HG03097 (cell line): ENCODE data around the gene ISX.

Experiments used
- ATAC-seq: cut with Tn5 transposase; IDR thresholded peaks from one replicate; pipeline ENCODE4 v1.9.1; 2021; ENCODE audit not compliant: unreplicated experiment, low FRiP score

The ISX gene

GRCh38 chr22:35051013-35051535 is 14.9 kb upstream of the ISX start:
- ATAC-seq = no peak

DNA sequence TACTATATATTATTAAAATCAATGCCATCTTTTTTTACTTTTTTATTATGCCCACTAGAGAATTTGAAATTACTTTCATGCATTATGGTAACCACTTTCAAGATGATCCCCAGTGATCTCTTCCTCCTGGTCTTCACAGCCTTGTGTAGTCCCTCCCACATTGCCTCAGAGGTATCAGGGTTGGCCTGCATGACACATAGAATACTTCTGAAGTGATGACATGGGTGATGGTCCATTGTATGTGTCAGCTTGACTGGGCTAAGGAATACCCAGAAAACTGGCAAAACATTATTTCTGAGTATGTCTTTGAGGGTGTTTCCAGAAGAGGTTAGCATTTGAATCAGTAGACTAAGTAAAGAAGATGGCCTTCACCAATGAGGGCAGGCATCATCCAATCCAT is 14.2 kb upstream of the ISX start:
- no peak for ATAC-seq

GRCh38 chr22:35053060-35053835 is 12.7 kb upstream of the ISX start:
- no peak for ATAC-seq

GRCh38 chr22:35054064-35054463 is 11.9 kb upstream of the ISX start:
- ATAC-seq = no peak

DNA sequence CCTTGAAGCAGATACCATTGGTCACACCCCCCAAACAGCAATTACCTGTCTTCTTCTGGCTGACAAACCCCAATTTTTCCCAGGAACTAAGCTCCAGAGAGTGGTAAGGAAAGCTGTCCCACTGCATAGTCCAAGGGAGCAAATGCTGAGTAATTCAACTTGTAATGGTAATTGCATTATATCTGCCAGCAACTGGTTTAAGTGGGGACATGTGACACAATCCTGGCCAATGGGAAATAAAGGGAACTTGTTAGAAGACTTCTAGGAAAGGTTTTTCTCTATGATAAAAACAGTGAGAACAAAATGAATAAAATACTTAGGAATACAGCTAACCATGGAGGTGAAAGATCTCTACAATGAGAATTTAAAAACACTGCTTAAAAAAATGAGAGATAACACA is 9.5 kb upstream of the ISX start:
- no peak for ATAC-seq

GRCh38 chr22:35057155-35057554 is 8.8 kb upstream of the ISX start:
- ATAC-seq = no peak

GRCh38 chr22:35059632-35060031 is 6.3 kb upstream of the ISX start:
- ATAC-seq = no peak

DNA sequence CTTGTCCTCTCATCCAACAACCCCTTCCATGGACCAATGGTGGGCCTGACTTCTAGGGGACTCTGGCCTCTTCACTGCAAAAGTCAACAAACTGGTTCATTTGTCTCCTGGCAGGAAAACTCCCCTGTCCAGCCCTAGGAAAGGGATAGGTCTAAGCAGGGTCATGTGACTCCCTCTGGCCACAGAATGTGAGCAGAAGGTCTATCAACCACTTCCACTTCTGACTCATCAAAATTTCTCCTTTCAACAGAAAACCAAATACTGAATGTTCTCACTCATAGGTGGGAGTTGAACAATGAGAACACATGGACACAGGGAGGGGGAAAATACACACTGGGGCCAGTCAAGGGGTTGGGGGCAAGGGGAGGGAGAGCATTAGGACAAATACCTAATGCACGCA is 1.3 kb upstream of the ISX start:
- ATAC-seq = no peak

GRCh38 chr22:35065183-35065582 is 775 bp upstream of the ISX start:
- ATAC-seq = no peak

DNA sequence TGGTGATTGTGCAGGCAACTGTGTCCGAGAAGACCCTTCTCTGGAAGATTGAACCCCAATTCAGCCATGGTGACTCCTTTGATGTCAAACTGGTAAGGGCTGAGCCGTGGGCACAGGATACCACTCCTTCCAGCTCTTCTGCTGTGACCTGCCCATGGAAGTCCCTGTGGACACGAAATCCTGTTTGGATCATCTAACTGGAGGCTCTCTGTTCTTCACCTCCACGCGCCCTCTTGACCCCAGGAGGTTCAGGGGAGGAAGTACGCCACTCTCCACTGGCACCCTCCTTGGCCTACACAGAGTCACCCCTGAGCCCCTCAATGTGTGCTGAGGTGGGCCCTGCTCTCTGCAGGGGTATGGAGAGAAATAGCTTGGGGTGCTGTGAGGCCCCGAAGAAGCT is 810 bp downstream of the ISX start:
- no peak for ATAC-seq

- no peak for ATAC-seq
Measured at GRCh38 chr22:35069541-35069940, 3.6 kb downstream of the ISX start.

DNA sequence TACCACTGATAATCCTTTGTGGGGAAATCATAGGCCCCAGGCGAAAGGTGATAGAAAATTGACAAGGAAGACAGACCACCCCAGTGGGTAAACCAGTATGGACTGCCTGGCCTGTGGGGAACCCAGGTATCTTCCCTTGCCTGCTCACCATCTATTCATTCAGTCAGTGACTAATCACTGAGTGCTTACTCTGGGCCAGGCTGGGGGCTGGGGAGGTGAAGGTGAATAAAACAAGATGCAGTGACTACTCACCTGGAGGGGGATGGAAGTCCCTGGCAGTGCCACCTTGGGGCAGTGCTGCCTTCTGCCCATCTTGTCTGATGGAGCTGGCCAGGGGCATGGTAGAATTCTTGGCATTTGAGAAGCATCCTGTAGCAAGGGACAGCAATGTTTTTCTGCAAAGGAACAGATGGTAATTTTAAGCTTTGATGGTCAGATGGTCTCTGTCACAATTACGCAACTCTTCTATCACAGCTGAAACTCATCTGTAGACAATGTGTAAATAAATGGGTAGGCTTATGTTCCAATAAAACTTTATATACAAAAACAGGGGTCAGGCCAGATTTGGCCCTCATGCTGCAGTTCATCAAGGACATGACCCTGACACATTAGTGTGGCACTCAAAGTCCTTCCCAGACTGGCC is 4.6 kb downstream of the ISX start:
- ATAC-seq = no peak

DNA sequence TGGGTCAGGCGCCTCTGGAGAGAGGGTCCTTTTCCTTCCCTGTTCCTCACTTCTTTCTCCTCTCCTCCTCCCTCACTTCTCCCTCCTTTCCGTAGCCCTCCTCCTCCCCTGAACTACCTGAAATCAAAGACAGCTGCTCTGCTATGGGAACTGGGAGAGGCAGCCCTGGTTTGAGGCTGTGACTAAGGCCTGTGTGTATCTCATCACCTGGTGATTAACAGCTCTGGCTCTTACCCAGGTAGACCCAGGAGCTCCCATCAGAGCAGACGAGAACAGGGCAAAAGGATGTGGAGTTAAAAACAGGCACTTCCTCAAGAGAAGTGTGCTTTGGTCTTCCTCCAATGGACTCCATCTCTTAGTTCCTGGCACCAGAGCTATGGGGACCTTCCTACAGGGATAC is 5.8 kb downstream of the ISX start:
- ATAC-seq = no peak

DNA sequence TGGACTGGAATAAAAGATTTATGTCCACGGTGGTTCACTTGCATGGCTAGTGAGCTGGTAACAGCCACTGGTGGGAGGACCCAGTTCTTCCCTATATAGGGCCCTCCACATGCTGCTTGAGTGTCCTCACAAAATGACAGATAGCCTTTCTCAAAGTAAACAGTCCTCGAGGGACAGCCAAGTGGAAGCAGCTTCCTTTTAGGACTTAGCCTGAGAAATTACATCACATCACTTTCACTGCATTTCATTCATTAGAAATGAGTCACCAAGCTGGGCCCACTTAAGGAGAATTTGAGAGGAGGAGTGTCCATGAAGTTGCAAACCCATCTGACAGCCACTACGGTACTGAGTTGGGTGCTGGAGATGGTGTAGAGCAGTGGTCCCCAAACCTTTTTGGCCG is 7.0 kb downstream of the ISX start:
- ATAC-seq = no peak

GRCh38 chr22:35074583-35074982 is 8.6 kb downstream of the ISX start:
- no peak for ATAC-seq

GRCh38 chr22:35076630-35077029 is 10.7 kb downstream of the ISX start:
- no peak for ATAC-seq

- ATAC-seq = no peak
Measured at GRCh38 chr22:35085621-35086020, 19.7 kb downstream of the ISX start.

GRCh38 chr22:35089139-35089538 is 23.2 kb downstream of the ISX start:
- no peak for ATAC-seq

- ATAC-seq = no peak
Measured at GRCh38 chr22:35092406-35092805, 26.4 kb downstream of the ISX start.

GRCh38 chr22:35098921-35099320 is 33.0 kb downstream of the ISX start:
- no peak for ATAC-seq

DNA sequence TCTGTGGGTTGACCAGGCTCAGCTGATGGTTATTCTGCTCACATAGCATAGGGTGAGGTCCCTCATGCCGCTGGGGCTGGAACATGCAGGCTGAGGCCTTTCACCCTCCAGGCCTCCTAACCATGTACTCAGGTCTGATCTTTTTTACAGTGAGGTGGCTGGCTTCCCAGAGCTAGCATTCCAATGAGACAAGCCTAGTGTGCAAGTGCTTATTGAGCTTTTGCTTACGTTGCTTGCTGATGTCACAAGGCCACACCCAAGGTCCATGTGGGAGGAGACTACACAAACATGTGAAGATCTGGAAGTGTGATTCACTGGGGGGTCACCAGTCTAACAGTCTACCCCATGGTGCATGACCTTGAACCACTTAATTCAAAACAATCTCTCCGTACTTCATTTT is 33.9 kb downstream of the ISX start:
- ATAC-seq = no peak

DNA sequence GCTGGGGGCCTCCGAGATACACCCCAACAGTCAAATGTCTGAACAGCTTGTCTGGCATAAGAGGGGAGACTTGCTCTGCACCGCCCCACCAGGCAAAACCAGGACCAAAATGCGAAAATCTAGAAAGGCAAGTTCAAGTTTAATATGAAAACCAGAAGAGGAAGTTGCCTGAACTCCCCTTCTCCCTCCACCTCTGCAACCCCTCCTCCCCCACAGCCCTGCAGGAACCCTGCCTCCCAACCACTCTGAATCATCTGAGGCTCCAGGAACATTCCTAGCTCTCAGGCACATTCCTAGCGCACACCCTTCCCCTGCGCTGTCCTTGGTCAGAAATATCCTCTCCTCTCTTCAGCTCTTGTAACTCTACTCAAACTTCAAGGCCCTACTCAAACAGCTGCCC is 36.7 kb downstream of the ISX start:
- ATAC-seq = no peak
